Measurements from ENCODE around the gene ERICH3. TPM values are rescaled to one million over a fixed set of nuclear protein-coding genes. Genes with fewer than 3 reads are reported as not detected.

ERICH3 gene
- total RNA-seq, 2 experiments from 2014 or later, result not detected

- H3K4me1 ChIP-seq (ENCODE audit: insufficient read depth, low read length), result no peaks in the 10 kb centered on the region
- Mint-ChIP-seq H3K4me3 (no peak overlapping the region), H3K4me1 (ENCODE audit: low read depth) (no peaks in the 10 kb centered on the region), H3K27me3 (no peaks in the 10 kb centered on the region), H3K36me3 (ENCODE audit: low read depth) (no peaks in the 10 kb centered on the region), H3K9me3 (no peaks in the 10 kb centered on the region), H3K27ac (no peak overlapping the region)
- no peaks in the 10 kb centered on the region for H3K36me3 ChIP-seq (ENCODE audit: insufficient read depth, low read length)
- DNase-seq, result no peak
- H3K4me3 ChIP-seq (ENCODE audit: low read length), result no peak overlapping the region
- no peak overlapping the region for H3K27ac ChIP-seq (ENCODE audit: low read depth in 1 of 2, low read length in 2 of 2)
- no peak for ATAC-seq (ENCODE audit: poor library complexity)
- TF ChIP-seq, protein P1, sequence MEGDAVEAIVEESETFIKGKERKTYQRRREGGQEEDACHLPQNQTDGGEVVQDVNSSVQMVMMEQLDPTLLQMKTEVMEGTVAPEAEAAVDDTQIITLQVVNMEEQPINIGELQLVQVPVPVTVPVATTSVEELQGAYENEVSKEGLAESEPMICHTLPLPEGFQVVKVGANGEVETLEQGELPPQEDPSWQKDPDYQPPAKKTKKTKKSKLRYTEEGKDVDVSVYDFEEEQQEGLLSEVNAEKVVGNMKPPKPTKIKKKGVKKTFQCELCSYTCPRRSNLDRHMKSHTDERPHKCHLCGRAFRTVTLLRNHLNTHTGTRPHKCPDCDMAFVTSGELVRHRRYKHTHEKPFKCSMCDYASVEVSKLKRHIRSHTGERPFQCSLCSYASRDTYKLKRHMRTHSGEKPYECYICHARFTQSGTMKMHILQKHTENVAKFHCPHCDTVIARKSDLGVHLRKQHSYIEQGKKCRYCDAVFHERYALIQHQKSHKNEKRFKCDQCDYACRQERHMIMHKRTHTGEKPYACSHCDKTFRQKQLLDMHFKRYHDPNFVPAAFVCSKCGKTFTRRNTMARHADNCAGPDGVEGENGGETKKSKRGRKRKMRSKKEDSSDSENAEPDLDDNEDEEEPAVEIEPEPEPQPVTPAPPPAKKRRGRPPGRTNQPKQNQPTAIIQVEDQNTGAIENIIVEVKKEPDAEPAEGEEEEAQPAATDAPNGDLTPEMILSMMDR (IDR thresholded peaks at IDR 0.05), result no peak
- POLR2A ChIA-PET, result no interaction called here
- peaks cover 0 to 4% of the 10 kb centered on the region in 2 experiments for H3K9me3 ChIP-seq (ENCODE audit: control insufficient read depth in 1 of 2, insufficient read depth in 1 of 2, low read length in 2 of 2)
- H3K27me3 ChIP-seq (ENCODE audit: control insufficient read depth in 1 of 2, insufficient read depth in 2 of 2, low read length in 2 of 2), result peaks cover 0 to 3% of the 10 kb centered on the region in 2 experiments
- CTCF ChIA-PET, result interaction anchor here (0.6 kb wide), 1 partner anchor 675 kb away, joined by 4 read pairs; no protein-coding TSS in a partner anchor
- intact Hi-C loops (cut with DNase I, micrococcal nuclease), result no loop called here
Observed at GRCh38 chr1:74611887-74612286, 61.7 kb downstream of the ERICH3 start.

DNA sequence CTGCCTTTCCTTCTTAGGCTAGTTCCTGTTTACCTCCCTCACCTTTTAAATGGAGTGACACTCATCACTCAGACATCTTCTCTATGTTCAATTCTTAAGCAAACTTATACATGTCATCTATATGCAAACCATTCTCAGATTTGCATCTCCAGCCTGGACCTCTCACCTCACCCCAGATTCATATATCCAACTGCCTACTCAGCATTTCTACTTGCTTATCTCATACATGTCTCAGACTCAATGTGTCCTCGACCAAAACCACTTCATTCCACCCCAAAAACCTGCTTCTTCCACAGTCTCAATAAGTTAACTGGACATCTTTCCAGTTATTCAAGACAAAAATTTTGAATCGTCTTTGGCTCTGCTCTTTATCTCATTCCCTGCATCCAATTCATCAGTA is 62.6 kb downstream of the ERICH3 start:
- no peak for DNase-seq
- TF ChIP-seq, protein P1 (IDR thresholded peaks at IDR 0.05), result no peak
- CTCF ChIA-PET, result no interaction called here

DNA sequence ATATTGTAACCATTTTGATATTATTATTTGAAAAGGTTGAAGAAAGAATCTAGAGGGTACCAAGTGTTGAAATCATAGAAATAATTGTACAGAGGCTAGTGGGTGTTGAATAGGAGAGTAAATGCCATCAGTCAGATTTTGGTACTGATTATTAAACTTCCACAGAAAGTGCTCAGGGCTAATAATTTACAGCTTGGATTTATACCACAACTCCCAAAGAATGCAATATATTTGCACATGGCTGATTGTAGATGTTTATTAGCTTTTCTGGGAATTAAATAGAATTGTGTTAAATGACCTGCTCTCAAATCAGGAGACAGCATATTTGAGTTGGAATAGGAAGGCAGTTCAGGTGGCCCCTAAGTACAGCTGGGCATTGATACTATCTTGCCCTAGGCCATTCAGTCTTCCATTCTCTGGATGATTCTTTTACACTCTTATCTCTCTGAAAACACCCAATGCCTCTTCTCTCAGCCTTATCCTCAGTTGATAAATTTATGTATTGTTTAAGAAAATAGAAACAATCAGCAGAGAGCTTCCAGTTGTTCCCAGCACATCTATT is 63.7 kb downstream of the ERICH3 start:
- CTCF ChIA-PET, result no interaction called here

More for the DNA sequence above, 62.6 kb downstream of the ERICH3 start:
- Histone ChIP-seq H3K27ac (ENCODE audit: low read depth in 1 of 2, low read length in 2 of 2) (no peak overlapping the region), H3K9me3 (ENCODE audit: control insufficient read depth in 1 of 2, insufficient read depth in 1 of 2, low read length in 2 of 2) (peaks cover 0 to 1% of the 10 kb centered on the region in 2 experiments), H3K36me3 (ENCODE audit: insufficient read depth, low read length) (no peaks in the 10 kb centered on the region), H3K4me3 (ENCODE audit: low read length) (no peak overlapping the region), H3K4me1 (ENCODE audit: insufficient read depth, low read length) (no peaks in the 10 kb centered on the region), H3K27me3 (ENCODE audit: control insufficient read depth in 1 of 2, insufficient read depth in 2 of 2, low read length in 2 of 2) (peaks cover 0 to 3% of the 10 kb centered on the region in 2 experiments)
- Mint-ChIP-seq H3K27ac (no peak overlapping the region), H3K4me3 (no peak overlapping the region), H3K9me3 (no peaks in the 10 kb centered on the region), H3K36me3 (ENCODE audit: low read depth) (no peaks in the 10 kb centered on the region), H3K27me3 (no peaks in the 10 kb centered on the region), H3K4me1 (ENCODE audit: low read depth) (no peaks in the 10 kb centered on the region)
- no peak for ATAC-seq (ENCODE audit: poor library complexity)
- intact Hi-C loops (cut with DNase I, micrococcal nuclease), result no loop called here
- POLR2A ChIA-PET, result no interaction called here

More for the DNA sequence above, 63.7 kb downstream of the ERICH3 start:
- intact Hi-C loops (cut with DNase I, micrococcal nuclease), result no loop called here
- TF ChIP-seq, protein P1 (IDR thresholded peaks at IDR 0.05), result no peak
- H3K27ac Mint-ChIP-seq, result no peak overlapping the region
- H3K4me3 Mint-ChIP-seq, result no peak overlapping the region
- no peak overlapping the region for H3K4me3 ChIP-seq (ENCODE audit: low read length)
- no peak for DNase-seq
- POLR2A ChIA-PET, result no interaction called here
- H3K27me3 Mint-ChIP-seq, result no peaks in the 10 kb centered on the region
- no peak overlapping the region for H3K27ac ChIP-seq (ENCODE audit: low read depth in 1 of 2, low read length in 2 of 2)
- no peak for ATAC-seq (ENCODE audit: poor library complexity)
- H3K9me3 Mint-ChIP-seq, result no peaks in the 10 kb centered on the region
- H3K4me1 Mint-ChIP-seq (ENCODE audit: low read depth), result no peaks in the 10 kb centered on the region
- H3K9me3 ChIP-seq (ENCODE audit: control insufficient read depth in 1 of 2, insufficient read depth in 1 of 2, low read length in 2 of 2), result no peaks in the 10 kb centered on the region
- H3K36me3 ChIP-seq (ENCODE audit: insufficient read depth, low read length), result no peaks in the 10 kb centered on the region
- no peaks in the 10 kb centered on the region for H3K4me1 ChIP-seq (ENCODE audit: insufficient read depth, low read length)
- peaks cover 0 to 3% of the 10 kb centered on the region in 2 experiments for H3K27me3 ChIP-seq (ENCODE audit: control insufficient read depth in 1 of 2, insufficient read depth in 2 of 2, low read length in 2 of 2)
- H3K36me3 Mint-ChIP-seq (ENCODE audit: low read depth), result no peaks in the 10 kb centered on the region

Measured in CD4-positive, alpha-beta T cell (primary cell).